Right ventricle myocardium inferior (tissue), 1 donor: ENCODE results near the gene ASIC1. TPM values are rescaled to one million over a fixed set of nuclear protein-coding genes. Genes with fewer than 3 reads are reported as not detected.
"Not testable (repeated sequence)": the region's sequence is repeated elsewhere in the genome, so short reads cannot be mapped to it uniquely, and the experiment has no call there.

Experiments
- ATAC-seq: fragments of 200-7000 bp; cut with Tn5 transposase; one replicate; pipeline ENCODE4 v1.9.1; 2020; ENCODE audit warnings: mild to moderate bottlenecking, moderate library complexity
- DNase-seq: peaks from one replicate; pipeline ENCODE4 v3.0.0; 2021; ENCODE audit errors: missing footprints
- intact Hi-C: fragments of 100-400 bp; cut with DNase I; formaldehyde crosslinking; loops from one replicate; pipeline ENCODE4 v1.11.0; 2022
- total RNA-seq: library from RNA; stranded (reverse); fragmentation: NEBNext Ultra II Directional; extraction: Animal tissue kit (Norgen Biotek cat#: 25700); gene quantifications from one replicate; pipeline ENCODE4 v1.2.1, GENCODE V29; 2021
- donor health status: DM: no; HTN: yes; CAD: no; lungs with severe emphysema.

Gene ASIC1
- total RNA-seq, 1 donor from 2014 or later = 2.2 TPM

DNA sequence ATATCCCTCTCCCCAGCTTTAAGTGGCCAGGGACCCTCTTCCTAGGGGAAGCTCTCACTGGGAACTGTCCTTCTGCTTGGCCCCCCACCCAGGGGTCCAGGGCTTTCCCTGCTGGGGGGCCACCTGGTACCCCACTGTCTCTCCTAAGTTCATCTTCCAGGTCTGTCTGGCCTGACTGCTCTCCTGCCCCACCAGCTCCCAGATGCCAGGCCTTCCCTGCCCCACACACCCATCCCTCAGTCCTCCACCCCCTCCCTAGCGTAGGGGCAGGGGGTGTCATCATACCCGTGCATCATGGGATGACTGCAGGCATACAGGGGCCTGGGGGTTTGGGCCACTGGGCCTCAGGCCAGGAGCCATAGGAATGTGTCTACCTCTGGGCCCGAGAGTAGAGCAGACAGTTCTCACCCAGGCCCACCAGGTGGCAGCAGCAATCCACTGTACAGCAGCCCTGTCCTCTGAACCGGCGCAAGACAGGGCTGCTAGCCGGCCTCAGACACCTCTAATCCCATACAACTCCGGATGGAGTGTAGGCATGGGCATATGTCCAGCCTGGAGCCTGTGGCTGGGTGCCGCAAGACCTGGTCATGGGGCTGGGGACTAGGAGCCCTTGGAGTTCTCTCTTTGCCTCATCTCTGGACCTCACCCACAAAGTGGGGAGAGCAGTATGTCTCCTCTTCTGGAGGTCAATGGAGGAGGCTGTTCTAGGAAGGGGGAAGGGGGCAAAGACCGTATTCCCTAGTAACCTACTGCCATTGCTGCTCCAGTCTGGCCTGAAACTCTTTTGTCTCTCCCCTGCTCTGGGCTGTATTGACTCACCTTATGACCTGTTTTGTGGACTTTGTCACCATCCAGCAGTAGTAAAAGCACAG lies 17.8 kb downstream of the ASIC1 start:
- intact Hi-C loops = loop anchor here (1.0 to 5.0 kb wide), 3 partner anchors 100 to 237 kb away; no protein-coding TSS in a partner anchor
- ATAC-seq (peak; percentile 89), DNase-seq (peak; percentile 90)

DNA sequence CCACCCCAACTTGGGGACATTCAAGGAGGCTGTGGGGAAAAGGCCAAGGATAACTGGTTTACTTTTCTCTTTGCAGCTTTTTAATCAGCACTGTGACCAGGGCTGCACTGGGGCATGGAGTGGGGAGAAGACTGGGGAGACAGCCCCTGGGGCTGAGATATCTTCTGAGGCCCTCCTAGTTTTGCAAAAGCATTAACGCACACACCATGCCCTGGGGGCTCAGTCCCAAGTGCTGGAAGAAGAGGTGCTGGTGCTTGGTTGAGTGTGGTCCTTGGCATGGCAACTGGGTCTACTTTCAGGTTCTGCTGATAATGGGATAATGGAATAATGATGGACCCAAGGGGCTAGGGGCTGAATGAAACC lies 18.4 kb downstream of the ASIC1 start:
- intact Hi-C loops = loop anchor here (1.0 to 5.0 kb wide), 2 partner anchors 100 to 237 kb away; no protein-coding TSS in a partner anchor
- DNase-seq = no peak
- ATAC-seq = no peak

DNA sequence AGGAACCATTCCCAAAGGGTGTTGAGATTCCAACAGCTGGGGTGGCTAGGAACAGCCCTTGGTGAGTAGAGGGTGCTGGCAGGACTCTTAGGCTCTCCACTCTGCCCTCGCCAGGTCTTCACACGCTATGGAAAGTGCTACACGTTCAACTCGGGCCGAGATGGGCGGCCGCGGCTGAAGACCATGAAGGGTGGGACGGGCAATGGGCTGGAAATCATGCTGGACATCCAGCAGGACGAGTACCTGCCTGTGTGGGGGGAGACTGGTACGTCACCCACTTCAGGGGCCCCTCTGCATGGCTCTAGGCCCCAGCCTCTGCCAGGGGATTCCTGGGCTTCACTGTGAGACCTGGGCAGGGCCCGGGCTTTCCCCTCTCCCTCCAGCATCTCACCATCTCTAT lies 19.7 kb downstream of the ASIC1 start:
- DNase-seq = no peak
- ATAC-seq = no peak
- intact Hi-C loops = loop anchor here (5.0 kb wide), 1 partner anchor 235 kb away; no protein-coding TSS in a partner anchor

DNA sequence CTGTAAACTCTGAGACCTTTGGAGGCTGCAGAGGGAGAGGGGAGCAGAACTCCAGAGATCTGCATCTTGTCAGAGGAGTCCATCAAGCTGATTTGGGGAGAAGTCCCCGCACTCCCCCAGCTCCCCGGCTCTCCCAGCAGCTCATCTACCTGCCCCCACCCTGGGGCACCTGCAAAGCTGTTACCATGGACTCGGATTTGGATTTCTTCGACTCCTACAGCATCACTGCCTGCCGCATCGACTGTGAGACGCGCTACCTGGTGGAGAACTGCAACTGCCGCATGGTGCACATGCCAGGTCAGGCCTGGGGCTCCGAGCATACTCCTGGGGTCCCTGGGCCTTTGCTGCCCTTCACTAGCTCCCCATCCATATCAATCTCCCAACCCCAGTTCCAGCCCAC lies 20.9 kb downstream of the ASIC1 start:
- no peak for DNase-seq
- intact Hi-C loops = loop anchor here (5.0 kb wide), 1 partner anchor 234 kb away; no protein-coding TSS in a partner anchor
- no peak for ATAC-seq

DNA sequence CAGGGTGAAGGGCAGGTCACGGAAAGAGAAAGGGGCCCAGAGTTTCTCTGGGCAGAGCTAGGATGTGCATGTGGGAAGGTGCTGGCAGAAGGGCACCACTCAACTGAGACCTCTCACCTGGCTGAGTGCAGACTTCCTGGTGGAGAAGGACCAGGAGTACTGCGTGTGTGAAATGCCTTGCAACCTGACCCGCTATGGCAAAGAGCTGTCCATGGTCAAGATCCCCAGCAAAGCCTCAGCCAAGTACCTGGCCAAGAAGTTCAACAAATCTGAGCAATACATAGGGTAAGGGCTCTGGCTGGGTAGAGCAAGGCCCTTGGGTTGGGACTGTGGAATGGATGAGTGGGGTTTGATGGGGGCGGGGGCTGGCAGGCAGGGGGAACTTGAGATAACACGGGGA lies 22.4 kb downstream of the ASIC1 start:
- DNase-seq (no peak), ATAC-seq (no peak)
- intact Hi-C loops = loop anchor here (5.0 kb wide), 1 partner anchor 233 kb away; no protein-coding TSS in a partner anchor

DNA sequence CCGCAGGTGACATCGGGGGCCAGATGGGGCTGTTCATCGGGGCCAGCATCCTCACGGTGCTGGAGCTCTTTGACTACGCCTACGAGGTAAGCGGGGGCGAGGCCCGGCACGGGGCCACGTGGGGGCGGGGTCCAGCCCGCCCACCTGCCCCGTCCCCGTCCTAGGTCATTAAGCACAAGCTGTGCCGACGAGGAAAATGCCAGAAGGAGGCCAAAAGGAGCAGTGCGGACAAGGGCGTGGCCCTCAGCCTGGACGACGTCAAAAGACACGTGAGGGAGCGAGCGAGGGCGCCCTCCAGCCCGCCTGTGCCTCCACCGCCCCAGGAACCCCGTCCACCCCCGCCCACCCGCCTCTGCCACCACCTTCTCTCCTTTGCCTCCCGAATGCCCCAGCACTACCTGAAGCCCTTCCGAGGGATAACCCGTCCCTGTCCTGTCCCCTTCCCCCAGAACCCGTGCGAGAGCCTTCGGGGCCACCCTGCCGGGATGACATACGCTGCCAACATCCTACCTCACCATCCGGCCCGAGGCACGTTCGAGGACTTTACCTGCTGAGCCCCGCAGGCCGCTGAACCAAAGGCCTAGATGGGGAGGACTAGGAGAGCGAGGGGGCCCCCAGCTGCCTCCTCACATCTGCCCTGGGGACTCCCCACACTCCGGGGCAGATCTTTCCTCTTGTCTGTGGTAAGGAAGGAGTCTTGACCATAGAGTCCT lies 23.9 kb downstream of the ASIC1 start:
- no peak for DNase-seq
- intact Hi-C loops = no loop called here
- ATAC-seq = no peak

DNA sequence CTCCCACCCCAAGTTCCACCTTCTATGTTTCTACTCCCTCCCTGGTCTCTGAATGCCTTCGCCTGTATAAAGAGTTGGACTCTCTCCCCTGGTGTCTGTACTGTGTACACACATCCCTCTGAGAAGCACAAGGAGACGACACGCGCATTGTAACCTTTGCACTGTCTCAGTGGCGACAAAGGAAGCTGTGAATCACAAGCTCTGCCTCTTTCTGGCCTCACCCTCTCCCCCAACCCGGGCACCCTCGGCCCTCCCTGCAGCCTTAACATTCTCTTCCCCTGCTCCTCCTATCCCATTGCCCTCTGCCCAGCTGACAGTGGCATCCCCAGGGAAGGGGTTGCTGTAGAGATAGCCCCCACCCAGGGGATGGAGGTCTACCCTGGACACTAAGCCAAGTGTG lies 25.2 kb downstream of the ASIC1 start:
- intact Hi-C loops = no loop called here

DNA sequence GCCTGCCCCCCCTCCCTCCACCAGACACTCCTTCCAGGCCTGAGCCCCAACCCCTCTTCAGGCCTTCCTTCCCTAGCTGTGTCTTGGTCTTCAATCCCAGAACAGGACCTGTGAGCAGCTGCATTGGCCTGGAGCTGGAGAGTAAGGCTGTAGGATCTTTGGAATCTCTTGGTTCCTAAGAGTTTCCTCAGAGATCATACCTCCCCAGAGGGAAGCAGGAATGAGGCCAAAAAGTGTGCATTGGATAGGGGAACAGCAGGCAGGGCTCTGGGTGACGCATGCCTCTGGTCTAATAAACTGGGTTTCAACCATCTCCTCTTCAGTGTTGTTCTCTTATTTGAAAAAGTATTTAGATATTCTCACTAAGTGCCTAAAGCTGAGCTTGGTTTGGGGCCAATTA lies 25.9 kb downstream of the ASIC1 start:
- intact Hi-C loops = no loop called here
- ATAC-seq = no peak
- DNase-seq = no peak

More for the DNA sequence above, 25.2 kb downstream of the ASIC1 start:
- no peak for ATAC-seq
- DNase-seq = no peak

DNA sequence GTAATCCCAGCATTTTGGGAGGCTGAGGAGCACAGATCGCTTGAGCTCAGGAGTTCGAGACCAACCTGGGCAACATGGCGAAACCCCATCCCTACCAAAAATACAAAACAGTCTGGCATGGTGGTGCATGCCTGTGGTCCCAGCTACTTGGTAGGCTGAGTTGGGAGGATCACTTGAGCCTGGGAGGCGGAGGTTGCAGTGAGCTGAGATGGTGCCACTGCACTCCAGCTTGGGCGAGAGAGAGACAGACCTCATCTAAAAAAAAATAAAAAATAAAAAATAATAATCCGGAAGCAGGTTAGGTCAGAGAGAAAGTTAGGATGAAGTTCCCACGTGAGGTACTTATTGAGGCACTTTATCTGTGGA lies 27.0 kb downstream of the ASIC1 start:
- intact Hi-C loops = loop anchor here (2.0 kb wide), 1 partner anchor 82 kb away; the partner anchor contains the start of gene CERS5
- DNase-seq, ATAC-seq: not testable (repeated sequence)

DNA sequence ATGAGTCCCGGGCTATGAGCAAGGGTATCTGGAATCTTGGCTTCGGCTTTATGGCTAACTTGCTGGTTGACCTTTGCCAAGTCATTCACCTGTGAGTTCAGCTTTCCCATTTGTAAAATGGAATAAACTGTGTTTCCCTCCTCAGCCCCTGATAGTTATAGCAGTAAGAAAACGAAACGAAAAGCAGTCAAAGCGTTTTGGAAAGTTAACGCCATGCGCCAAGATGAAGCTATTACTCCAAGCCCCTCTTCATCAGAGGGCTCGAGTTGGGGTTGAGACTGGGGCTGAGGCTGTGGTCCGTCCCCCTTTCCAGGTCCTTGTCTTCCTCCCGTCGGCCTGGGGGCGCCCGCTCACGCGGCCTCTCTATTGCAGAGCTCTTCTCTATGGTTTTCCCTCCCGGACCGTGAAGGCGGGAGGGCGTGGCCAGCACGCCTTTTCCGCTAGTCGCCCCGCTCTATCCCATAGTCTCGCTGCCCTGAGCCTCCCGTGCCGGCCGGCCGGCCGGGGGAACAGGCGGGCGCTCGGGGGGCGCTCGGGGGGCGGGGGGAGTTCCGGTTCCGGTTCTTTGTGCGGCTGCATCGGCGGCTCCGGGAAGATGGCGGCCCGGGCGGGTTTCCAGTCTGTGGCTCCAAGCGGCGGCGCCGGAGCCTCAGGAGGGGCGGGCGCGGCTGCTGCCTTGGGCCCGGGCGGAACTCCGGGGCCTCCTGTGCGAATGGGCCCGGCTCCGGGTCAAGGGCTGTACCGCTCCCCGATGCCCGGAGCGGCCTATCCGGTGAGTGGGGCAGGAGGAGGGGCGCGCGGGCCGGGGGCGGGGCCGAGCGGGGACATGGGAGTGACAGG lies 27.6 kb downstream of the ASIC1 start, which contains the start of gene SMARCD1:
Gene SMARCD1, plus strand, starts transcription at position 568 of the 840 bp plus-strand sequence. Its CDS starts 28 bp downstream, at position 596.
- DNase-seq = peak; percentile 96
- intact Hi-C loops = loop anchor here (1.0 to 2.0 kb wide), 2 partner anchors 25 to 82 kb away; partner anchors contain the start of gene CERS5
- peak; percentile 95 for ATAC-seq

DNA sequence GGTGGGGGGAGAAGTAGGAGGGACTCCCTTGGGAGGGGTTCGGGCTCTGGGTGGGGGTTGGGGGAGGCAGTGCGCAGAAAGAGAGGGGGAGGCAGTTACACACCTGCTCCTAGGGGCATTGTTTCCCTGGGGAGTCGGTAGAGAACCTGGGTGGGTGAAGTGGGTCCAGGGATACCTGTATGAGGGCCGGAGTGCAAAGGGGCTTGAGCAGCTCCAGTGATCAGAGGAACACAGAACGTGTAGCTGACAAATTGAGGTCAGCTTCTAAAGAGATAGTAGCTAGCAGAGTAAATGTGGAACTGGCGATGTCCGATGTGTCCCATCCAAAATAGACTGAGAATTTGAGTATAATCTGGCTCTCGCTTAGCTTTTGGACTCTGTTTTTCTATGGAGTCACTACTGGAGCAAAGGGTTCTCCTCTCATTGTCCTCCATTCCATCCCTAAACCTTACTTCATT lies 28.2 kb downstream of the ASIC1 start:
- ATAC-seq = no peak
- DNase-seq = no peak
- intact Hi-C loops = loop anchor here (1.0 to 2.0 kb wide), 2 partner anchors 25 to 81 kb away; partner anchors contain the start of gene CERS5

DNA sequence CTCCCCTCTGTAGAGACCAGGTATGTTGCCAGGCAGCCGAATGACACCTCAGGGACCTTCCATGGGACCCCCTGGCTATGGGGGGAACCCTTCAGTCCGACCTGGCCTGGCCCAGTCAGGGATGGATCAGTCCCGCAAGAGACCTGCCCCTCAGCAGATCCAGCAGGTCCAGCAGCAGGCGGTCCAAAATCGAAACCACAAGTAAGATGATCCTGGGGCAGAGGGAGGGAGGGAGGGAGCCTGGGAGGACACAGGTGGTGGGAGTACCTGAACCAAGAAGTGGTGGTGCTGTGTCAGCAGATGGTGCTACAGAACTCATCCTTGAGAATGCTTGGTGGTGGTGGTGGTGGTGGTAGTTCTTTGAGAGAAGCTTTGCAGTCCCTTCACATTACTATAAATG lies 28.8 kb downstream of the ASIC1 start:
- no peak for ATAC-seq
- intact Hi-C loops = no loop called here
- DNase-seq = no peak

DNA sequence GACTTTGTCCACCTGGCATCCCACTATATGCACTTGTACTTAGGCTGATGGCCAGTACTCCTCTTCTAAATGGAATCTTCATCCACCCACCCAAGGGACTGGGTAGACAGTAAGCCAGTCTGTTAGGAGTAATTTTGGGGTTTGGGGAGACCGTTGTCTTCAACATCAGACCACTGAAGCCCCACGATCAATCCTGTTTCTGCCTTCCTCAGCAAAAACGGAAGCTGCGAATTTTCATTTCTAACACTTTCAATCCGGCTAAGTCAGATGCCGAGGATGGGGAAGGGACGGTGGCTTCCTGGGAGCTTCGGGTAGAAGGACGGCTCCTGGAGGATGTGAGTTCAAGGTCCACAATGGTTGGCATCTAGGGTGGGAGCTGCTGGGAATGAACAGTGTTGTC lies 29.8 kb downstream of the ASIC1 start:
- intact Hi-C loops = no loop called here
- ATAC-seq = no peak
- no peak for DNase-seq

DNA sequence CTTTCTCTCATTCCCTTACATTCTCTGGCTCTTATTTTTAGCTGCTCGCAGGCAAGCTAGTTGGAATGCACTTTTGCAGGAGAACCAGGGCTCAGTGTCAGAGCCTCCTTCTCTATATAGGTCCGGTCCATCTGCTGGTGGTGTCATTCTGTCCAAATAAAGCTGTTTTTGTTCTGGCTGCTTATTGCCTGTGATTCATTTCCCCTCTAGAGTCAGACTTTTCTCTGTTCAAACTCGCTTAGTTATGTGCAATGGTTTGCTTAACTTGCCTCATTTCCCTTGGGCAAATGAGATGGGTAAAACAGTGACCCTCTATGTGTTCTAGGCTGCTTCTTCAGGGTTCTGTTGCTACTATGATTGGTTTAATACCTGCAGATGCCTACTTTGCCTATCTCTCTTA lies 30.6 kb downstream of the ASIC1 start:
- intact Hi-C loops = loop anchor here (2.0 kb wide), 1 partner anchor 87 kb away; no protein-coding TSS in a partner anchor
- no peak for DNase-seq
- no peak for ATAC-seq

DNA sequence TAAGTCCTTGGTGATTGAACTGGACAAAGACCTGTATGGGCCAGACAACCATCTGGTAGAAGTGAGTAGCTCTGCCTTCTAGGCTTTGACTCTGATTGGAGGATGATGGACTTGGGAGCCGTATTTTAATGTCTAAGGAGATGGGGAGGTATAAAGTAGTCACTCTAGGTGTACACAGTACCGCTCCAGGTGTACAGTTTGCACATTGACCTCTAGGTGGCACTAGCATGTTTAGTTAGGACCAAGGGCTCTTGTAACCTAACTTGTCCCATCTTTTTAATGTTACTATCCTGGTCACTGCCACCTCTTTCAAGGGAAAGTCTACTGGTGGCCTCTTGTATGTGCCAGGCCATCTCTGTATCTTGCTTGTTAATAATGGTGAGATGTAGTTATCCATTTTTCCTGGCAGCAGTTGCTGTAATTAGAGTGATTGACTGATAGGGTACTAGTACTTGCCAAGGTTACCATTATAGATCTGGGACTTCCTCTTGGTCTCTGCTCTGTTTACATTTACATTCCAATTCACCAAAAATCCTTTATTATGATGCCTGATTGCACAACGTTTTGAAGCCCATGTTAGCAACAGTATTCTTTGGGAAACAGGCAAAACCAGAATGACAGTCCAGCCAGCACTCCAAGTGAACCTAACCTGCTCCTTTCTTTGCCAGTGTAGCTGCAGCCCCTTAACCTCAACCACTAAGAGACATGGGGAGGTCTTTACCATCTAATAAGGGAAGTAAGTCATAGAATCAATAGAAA lies 31.4 kb downstream of the ASIC1 start:
- DNase-seq (no peak), ATAC-seq (peak; percentile 26)
- intact Hi-C loops = loop anchor here (2.0 kb wide), 1 partner anchor 86 kb away; no protein-coding TSS in a partner anchor

DNA sequence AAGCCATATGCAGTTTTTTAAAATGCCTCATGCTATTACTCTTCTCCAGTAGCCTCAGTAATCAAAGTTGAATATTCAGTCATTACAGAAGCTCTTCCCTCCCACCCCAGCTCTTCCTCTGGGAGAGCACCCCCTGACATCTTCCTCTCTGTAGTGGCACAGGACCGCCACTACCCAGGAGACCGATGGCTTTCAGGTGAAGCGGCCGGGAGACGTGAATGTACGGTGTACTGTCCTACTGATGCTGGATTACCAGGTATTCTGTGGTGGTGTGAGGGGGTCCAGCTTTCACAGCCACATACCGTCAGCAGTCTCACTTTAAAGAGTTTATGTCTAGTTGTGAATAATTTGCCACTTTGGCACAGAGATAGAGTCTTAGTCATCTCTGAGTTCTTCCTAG lies 32.3 kb downstream of the ASIC1 start:
- DNase-seq (no peak), ATAC-seq (no peak)
- intact Hi-C loops = loop anchor here (2.0 kb wide), 1 partner anchor 85 kb away; no protein-coding TSS in a partner anchor

DNA sequence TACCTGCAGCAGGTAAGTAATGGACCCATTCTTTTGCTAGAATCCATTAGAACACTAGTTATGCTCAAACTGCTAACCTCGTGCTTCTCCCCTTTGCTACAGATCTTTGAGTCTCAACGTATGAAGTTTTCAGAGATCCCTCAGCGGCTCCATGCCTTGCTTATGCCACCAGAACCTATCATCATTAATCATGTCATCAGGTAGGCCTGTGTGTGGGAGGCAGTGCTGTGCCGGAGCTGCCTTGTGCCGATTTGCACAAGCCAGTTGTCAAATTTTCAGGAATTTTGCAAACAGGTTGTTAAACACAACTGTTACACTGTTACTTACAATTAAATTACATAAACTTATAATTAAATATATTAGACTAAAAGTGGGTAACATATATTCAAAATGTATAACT lies 33.0 kb downstream of the ASIC1 start:
- intact Hi-C loops = no loop called here
- ATAC-seq = no peak

DNA sequence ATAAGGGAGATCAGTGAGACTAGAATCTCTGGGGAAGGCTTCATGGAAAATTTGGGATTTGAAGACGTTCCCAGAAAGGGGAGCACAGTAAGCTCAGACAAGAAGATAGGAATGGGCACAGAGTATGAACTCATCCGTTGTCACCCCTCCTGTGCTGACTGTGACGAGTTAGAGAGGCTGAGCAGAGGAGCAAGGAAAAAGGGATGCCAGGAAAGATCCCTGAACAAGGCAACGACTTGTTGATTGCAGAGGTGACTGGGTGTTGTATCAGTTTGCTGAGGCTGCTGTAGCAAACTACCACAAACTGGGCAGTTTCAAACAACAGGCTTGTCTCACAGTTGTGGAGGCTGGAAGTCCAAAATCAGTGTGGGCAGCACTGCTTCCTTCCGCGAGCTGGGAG lies 40.6 kb downstream of the ASIC1 start:
- ATAC-seq (no peak), DNase-seq (no peak)
- intact Hi-C loops = no loop called here

More for the DNA sequence above, 33.0 kb downstream of the ASIC1 start:
- no peak for DNase-seq
